Measurements from ENCODE around the gene CEP164.
A peak's percentile ranks its signal among the peaks of the same experiment; 100 is the strongest.

The CEP164 gene

DNA sequence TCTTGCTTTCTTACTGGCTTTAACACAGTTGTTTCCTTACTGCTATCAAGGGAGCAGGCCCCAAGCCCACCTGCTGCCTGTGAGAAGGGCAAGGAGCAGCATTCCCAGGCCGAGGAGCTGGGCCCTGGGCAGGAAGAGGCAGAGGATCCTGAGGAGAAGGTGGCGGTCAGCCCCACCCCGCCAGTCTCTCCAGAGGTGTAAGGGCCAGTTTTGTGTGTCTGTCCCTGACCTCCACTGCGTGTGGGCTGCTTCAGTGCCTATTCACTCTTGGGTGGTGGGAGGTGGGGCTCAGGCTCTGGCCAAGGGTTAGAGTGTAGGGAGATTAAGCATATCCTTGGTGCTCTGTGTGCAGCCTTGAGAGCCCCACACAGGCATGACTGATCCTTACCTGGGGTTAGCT lies 55.1 kb downstream of the CEP164 start:
- H3K23ac ChIP-seq (ENCODE audit: low read depth, low read length, poor library complexity) = no peak overlapping the region
- peaks cover 11 to 73% of the 10 kb centered on the region in 2 donors for H3K36me3 ChIP-seq (replicated peaks in 1 of 2; ENCODE audit: control insufficient read depth in 2 of 2, insufficient read depth in 2 of 2, low read length in 2 of 2)
- H3K4me3 ChIP-seq (ENCODE audit: low read length in 2 of 2) = no peak overlapping the region
- H4K8ac ChIP-seq (ENCODE audit: low read depth, low read length) = no peak overlapping the region
- no peak overlapping the region for H2BK12ac ChIP-seq (ENCODE audit: low read length)
- peak overlapping the region; percentile 16 for H3K18ac ChIP-seq (ENCODE audit: low read length)
- no peak for DNase-seq (ENCODE audit: low spot score)
- no peak overlapping the region for H3K4me2 ChIP-seq (ENCODE audit: insufficient read depth, low read length, poor library complexity, severe bottlenecking)
- no peak overlapping the region for H3K27ac ChIP-seq (replicated peaks; ENCODE audit: low read length)
- H2BK120ac ChIP-seq (ENCODE audit: low read depth, low read length) = no peak overlapping the region
- no peaks in the 10 kb centered on the region for H3K9me3 ChIP-seq (replicated peaks in 1 of 2; ENCODE audit: control insufficient read depth in 2 of 2, insufficient read depth in 1 of 2, low read depth in 1 of 2, low read length in 2 of 2)
- peaks cover 0 to 5% of the 10 kb centered on the region in 2 donors for H3K4me1 ChIP-seq (ENCODE audit: control insufficient read depth in 2 of 2, insufficient read depth in 1 of 2, low read depth in 1 of 2, low read length in 2 of 2)
- no peak overlapping the region for H4K91ac ChIP-seq (ENCODE audit: low read depth, low read length, poor library complexity)
- no peak overlapping the region for H3K9ac ChIP-seq (ENCODE audit: low read depth, low read length, poor library complexity)
- H3K14ac ChIP-seq (ENCODE audit: low read length) = no peak overlapping the region
- no peak overlapping the region for H2BK5ac ChIP-seq (ENCODE audit: low read length)
- H2AFZ ChIP-seq (ENCODE audit: low read length) = no peak overlapping the region
- no peak overlapping the region for H3K4ac ChIP-seq (ENCODE audit: low read length)
- no peaks in the 10 kb centered on the region for H3K79me1 ChIP-seq (ENCODE audit: low read depth, low read length)
- H2BK15ac ChIP-seq (ENCODE audit: low read length) = no peak overlapping the region
- WGBS, 2 donors (ENCODE audit: extremely low coverage in 2 of 2, insufficient read length in 2 of 2, insufficient replicate concordance in 1 of 2) = no CpG with 5 or more reads among the region's 4 CpGs
- no peaks in the 10 kb centered on the region for H3K27me3 ChIP-seq (ENCODE audit: control insufficient read depth in 3 of 3, insufficient read depth in 3 of 3, low read depth in 1 of 3, low read length in 3 of 3)
- no peak overlapping the region for H2AK5ac ChIP-seq (ENCODE audit: low read depth, low read length)

DNA sequence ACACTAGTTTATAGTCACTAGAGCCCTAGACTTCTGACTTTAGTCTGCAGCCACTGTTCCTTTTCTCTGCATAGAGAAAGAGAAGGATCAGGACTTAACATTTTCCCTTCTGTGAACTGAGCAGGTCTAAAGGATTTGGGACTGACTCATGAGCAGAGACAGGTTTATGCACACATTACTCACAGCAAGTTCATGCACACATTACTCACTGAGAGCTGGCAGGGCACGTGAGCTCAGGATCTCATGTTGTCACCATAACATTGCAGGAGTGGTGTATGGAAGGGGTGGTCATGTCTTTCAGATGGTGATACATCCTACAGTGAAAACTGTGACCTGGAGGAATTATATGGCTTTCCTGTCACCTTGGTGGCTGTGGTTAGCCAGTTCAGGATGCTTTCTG lies 56.4 kb downstream of the CEP164 start:
- H3K9me3 ChIP-seq (replicated peaks in 1 of 2; ENCODE audit: control insufficient read depth in 2 of 2, insufficient read depth in 1 of 2, low read depth in 1 of 2, low read length in 2 of 2) = no peaks in the 10 kb centered on the region
- no peak overlapping the region for H3K4me2 ChIP-seq (ENCODE audit: insufficient read depth, low read length, poor library complexity, severe bottlenecking)
- no peak for DNase-seq (ENCODE audit: low spot score)
- WGBS, 2 donors (ENCODE audit: extremely low coverage in 2 of 2, insufficient read length in 2 of 2, insufficient replicate concordance in 1 of 2) = no CpG with 5 or more reads among the region's 1 CpG
- H2AK5ac ChIP-seq (ENCODE audit: low read depth, low read length) = no peak overlapping the region
- H3K23ac ChIP-seq (ENCODE audit: low read depth, low read length, poor library complexity) = no peak overlapping the region
- H3K27me3 ChIP-seq (ENCODE audit: control insufficient read depth in 3 of 3, insufficient read depth in 3 of 3, low read depth in 1 of 3, low read length in 3 of 3) = no peaks in the 10 kb centered on the region
- peaks cover 0 to 5% of the 10 kb centered on the region in 2 donors for H3K4me1 ChIP-seq (ENCODE audit: control insufficient read depth in 2 of 2, insufficient read depth in 1 of 2, low read depth in 1 of 2, low read length in 2 of 2)
- H3K4me3 ChIP-seq (ENCODE audit: low read length in 2 of 2) = no peak overlapping the region
- H3K36me3 ChIP-seq (replicated peaks in 1 of 2; ENCODE audit: control insufficient read depth in 2 of 2, insufficient read depth in 2 of 2, low read length in 2 of 2) = peaks cover 11 to 78% of the 10 kb centered on the region in 2 donors
- no peak overlapping the region for H4K8ac ChIP-seq (ENCODE audit: low read depth, low read length)
- no peak overlapping the region for H3K9ac ChIP-seq (ENCODE audit: low read depth, low read length, poor library complexity)
- no peak overlapping the region for H3K4ac ChIP-seq (ENCODE audit: low read length)
- no peak overlapping the region for H2BK5ac ChIP-seq (ENCODE audit: low read length)
- H2AFZ ChIP-seq (ENCODE audit: low read length) = no peak overlapping the region
- no peak overlapping the region for H3K27ac ChIP-seq (replicated peaks; ENCODE audit: low read length)
- no peak overlapping the region for H2BK12ac ChIP-seq (ENCODE audit: low read length)
- H4K91ac ChIP-seq (ENCODE audit: low read depth, low read length, poor library complexity) = no peak overlapping the region
- H2BK120ac ChIP-seq (ENCODE audit: low read depth, low read length) = no peak overlapping the region
- H3K14ac ChIP-seq (ENCODE audit: low read length) = no peak overlapping the region
- no peaks in the 10 kb centered on the region for H3K79me1 ChIP-seq (ENCODE audit: low read depth, low read length)
- H2BK15ac ChIP-seq (ENCODE audit: low read length) = no peak overlapping the region
- H3K18ac ChIP-seq (ENCODE audit: low read length) = no peak overlapping the region

- Histone ChIP-seq H2BK5ac (ENCODE audit: low read length) (no peak overlapping the region), H3K9me3 (replicated peaks in 1 of 2; ENCODE audit: control insufficient read depth in 2 of 2, insufficient read depth in 1 of 2, low read depth in 1 of 2, low read length in 2 of 2) (no peaks in the 10 kb centered on the region), H3K14ac (ENCODE audit: low read length) (no peak overlapping the region), H3K27ac (replicated peaks; ENCODE audit: low read length) (no peak overlapping the region), H3K9ac (ENCODE audit: low read depth, low read length, poor library complexity) (no peak overlapping the region), H3K4ac (ENCODE audit: low read length) (no peak overlapping the region), H2AK5ac (ENCODE audit: low read depth, low read length) (no peak overlapping the region), H2BK12ac (ENCODE audit: low read length) (no peak overlapping the region), H3K27me3 (ENCODE audit: control insufficient read depth in 3 of 3, insufficient read depth in 3 of 3, low read depth in 1 of 3, low read length in 3 of 3) (no peaks in the 10 kb centered on the region), H4K8ac (ENCODE audit: low read depth, low read length) (no peak overlapping the region), H3K4me1 (ENCODE audit: control insufficient read depth in 2 of 2, insufficient read depth in 1 of 2, low read depth in 1 of 2, low read length in 2 of 2) (peaks cover 0 to 5% of the 10 kb centered on the region in 2 donors), H2BK15ac (ENCODE audit: low read length) (no peak overlapping the region), H2BK120ac (ENCODE audit: low read depth, low read length) (no peak overlapping the region), H2AFZ (ENCODE audit: low read length) (no peak overlapping the region), H3K23ac (ENCODE audit: low read depth, low read length, poor library complexity) (no peak overlapping the region), H4K91ac (ENCODE audit: low read depth, low read length, poor library complexity) (no peak overlapping the region), H3K4me2 (ENCODE audit: insufficient read depth, low read length, poor library complexity, severe bottlenecking) (no peak overlapping the region), H3K36me3 (replicated peaks in 1 of 2; ENCODE audit: control insufficient read depth in 2 of 2, insufficient read depth in 2 of 2, low read length in 2 of 2) (peaks cover 12 to 83% of the 10 kb centered on the region in 2 donors), H3K79me1 (ENCODE audit: low read depth, low read length) (no peaks in the 10 kb centered on the region), H3K18ac (ENCODE audit: low read length) (no peak overlapping the region), H3K4me3 (ENCODE audit: low read length in 2 of 2) (no peak overlapping the region)
- no CpG with 5 or more reads among the region's 3 CpGs for WGBS, 2 donors (ENCODE audit: extremely low coverage in 2 of 2, insufficient read length in 2 of 2, insufficient replicate concordance in 1 of 2)
- no peak for DNase-seq (ENCODE audit: low spot score)
Measured at GRCh38 chr11:117385471-117385870, 57.8 kb downstream of the CEP164 start.

DNA sequence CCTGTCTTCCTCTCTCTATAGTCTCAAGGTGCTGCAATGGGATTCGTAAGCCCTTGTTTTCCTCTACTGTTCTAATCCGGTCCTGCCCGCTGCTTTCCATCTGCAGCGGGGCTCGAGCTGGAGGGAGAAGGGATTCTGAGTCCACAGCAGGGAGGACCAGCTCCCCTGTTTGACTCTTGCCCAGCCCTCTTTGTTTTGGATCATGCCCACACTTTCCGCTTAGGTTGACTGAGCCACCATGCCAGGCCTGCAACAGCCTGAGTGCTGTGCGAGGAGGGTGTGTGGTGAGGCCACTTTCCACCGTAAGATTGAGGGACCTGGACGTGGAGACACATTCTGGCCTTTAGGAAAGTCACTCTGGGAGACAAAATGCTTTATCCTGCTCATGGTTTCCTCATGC lies 58.3 kb downstream of the CEP164 start:
- Histone ChIP-seq H3K14ac (ENCODE audit: low read length) (no peak overlapping the region), H3K27me3 (ENCODE audit: control insufficient read depth in 3 of 3, insufficient read depth in 3 of 3, low read depth in 1 of 3, low read length in 3 of 3) (no peaks in the 10 kb centered on the region), H4K91ac (ENCODE audit: low read depth, low read length, poor library complexity) (no peak overlapping the region), H2BK15ac (ENCODE audit: low read length) (no peak overlapping the region), H3K9me3 (replicated peaks in 1 of 2; ENCODE audit: control insufficient read depth in 2 of 2, insufficient read depth in 1 of 2, low read depth in 1 of 2, low read length in 2 of 2) (no peaks in the 10 kb centered on the region), H3K4me1 (ENCODE audit: control insufficient read depth in 2 of 2, insufficient read depth in 1 of 2, low read depth in 1 of 2, low read length in 2 of 2) (peaks cover 0 to 5% of the 10 kb centered on the region in 2 donors), H3K36me3 (replicated peaks in 1 of 2; ENCODE audit: control insufficient read depth in 2 of 2, insufficient read depth in 2 of 2, low read length in 2 of 2) (peaks cover 11 to 83% of the 10 kb centered on the region in 2 donors), H3K4ac (ENCODE audit: low read length) (no peak overlapping the region), H2BK12ac (ENCODE audit: low read length) (no peak overlapping the region), H3K18ac (ENCODE audit: low read length) (no peak overlapping the region), H3K79me1 (ENCODE audit: low read depth, low read length) (no peaks in the 10 kb centered on the region), H3K4me3 (ENCODE audit: low read length in 2 of 2) (no peak overlapping the region), H2BK120ac (ENCODE audit: low read depth, low read length) (no peak overlapping the region), H3K27ac (replicated peaks; ENCODE audit: low read length) (no peak overlapping the region), H2AK5ac (ENCODE audit: low read depth, low read length) (no peak overlapping the region), H2AFZ (ENCODE audit: low read length) (no peak overlapping the region), H4K8ac (ENCODE audit: low read depth, low read length) (no peak overlapping the region), H2BK5ac (ENCODE audit: low read length) (no peak overlapping the region), H3K23ac (ENCODE audit: low read depth, low read length, poor library complexity) (no peak overlapping the region), H3K4me2 (ENCODE audit: insufficient read depth, low read length, poor library complexity, severe bottlenecking) (no peak overlapping the region), H3K9ac (ENCODE audit: low read depth, low read length, poor library complexity) (no peak overlapping the region)
- WGBS, 2 donors (ENCODE audit: extremely low coverage in 2 of 2, insufficient read length in 2 of 2, insufficient replicate concordance in 1 of 2) = no CpG with 5 or more reads among the region's 9 CpGs
- DNase-seq (ENCODE audit: low spot score) = no peak
